Measurements from ENCODE around the gene CIAO3.
"Not testable (repeated sequence)": the region's sequence is repeated elsewhere in the genome, so short reads cannot be mapped to it uniquely, and the experiment has no call there.

The CIAO3 gene

DNA sequence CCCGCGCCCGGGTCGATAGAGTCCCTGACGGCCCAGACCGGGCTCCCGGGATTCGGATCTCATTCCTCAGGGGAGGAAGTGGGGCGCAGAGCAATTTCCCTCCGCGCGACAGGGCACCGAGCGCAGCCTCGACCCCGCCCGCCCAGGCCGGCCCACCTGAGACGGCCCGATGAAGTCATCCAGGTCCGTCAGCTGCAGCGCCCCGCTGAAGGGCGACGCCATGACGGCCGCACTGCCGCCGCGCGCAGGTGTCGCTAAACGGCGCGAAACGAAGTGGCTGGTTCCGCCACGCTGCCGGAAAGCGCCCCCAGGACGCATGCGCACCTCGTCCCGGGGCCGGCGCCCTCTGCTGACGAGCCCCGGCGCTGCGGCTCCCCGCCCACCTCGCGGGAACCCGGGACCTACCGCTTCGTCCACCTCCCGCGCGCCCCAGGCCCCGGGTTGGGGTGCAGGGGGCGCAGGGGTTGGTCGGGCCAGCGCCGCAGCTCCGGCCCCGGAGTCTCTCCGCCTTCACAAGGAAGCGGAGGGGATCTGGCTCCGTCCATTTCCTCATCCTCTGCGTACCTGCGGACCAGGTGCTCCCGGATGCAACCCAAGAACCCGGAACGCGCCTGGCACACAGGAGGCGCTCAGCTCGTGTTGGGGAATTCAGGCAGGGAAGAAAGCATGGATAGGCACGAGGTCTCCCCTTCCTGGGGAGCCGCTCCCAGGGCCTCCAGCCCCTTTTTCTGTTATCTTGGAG lies at the start of gene CIAO3:
Gene CIAO3 (minus strand): TSS at position 234 of the 742 bp plus-strand sequence. CDS start 12 bp downstream, at position 222.
- DNase-seq, result peak; percentile 94

DNA sequence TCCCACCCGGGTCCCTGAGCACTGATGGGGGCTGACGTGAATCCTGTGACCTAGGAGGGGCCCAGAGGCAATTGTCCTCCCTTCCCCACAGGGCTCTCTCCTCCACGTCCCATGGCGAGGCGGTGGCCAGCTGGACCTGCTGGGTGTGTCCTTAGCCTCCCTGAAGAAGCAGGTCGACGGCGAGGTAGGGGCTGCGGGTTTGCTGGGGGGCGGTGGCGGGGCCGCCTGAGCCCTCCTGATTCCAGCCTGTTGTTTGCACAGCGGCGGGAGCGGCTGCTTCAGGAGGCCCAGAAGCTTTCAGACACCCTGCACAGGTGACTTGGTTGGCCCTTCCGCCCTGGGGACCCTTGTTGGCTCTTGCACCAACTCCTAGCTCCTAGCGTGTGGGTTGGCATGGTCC lies 49.3 kb upstream of the CIAO3 start:
- DNase-seq, result no peak
- no peak for ATAC-seq

More for the DNA sequence above, at the start of gene CIAO3:
- ATAC-seq, result peak; percentile 77

- ATAC-seq, result no peak
- no peak for DNase-seq
These were observed 48.5 kb upstream of the CIAO3 start for GRCh38 chr16:789191-789850.

DNA sequence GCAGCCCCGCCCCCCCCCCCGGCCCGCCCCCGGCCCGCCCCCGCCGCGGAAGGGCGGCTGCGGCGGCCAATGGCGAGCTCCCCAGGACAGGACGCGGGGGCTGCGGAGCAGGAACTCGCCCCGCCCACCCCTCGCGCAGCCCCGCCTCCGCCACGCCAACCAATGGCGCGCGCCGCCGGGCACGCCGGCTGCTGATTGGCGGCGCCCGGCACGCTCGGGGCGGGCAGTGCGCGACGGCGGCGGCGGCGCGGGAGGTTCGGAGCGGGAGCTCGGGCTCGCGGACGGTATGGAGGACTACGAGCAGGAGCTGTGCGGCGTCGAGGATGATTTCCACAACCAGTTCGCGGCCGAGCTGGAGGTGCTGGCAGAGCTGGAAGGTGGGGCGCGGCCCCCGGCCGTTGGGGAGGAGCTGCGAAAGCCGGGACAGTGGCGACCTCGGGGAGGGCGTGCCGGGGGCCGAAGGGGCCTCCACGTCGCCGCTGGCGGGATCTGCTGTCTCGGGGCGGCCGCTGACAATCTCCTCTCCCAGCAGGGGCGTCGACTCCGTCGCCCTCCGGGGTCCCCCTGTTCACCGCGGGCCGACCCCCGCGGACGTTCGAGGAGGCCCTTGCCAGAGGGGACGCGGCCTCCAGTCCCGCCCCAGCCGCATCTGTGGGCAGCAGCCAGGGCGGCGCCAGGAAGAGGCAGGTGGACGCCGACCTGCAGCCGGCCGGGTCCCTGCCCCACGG lies 47.8 kb upstream of the CIAO3 start, which contains the start of gene CHTF18:
Gene CHTF18 (plus strand): TSS at position 222 of the 728 bp plus-strand sequence. CDS start 65 bp downstream, at position 287.
- DNase-seq, result peak; percentile 94
- ATAC-seq, result peak; percentile 85

GRCh38 chr16:787978-788398 lies 47.2 kb upstream of the CIAO3 start, which contains the start of gene RPUSD1:
RPUSD1 (minus strand) TSS chr16:788381; CDS start chr16:787737, 644 bp downstream.
- ATAC-seq (peak; percentile 8), DNase-seq (no peak)

GRCh38 chr16:787321-787966 lies 46.6 kb upstream of the CIAO3 start:
- ATAC-seq (no peak), DNase-seq (no peak)

DNA sequence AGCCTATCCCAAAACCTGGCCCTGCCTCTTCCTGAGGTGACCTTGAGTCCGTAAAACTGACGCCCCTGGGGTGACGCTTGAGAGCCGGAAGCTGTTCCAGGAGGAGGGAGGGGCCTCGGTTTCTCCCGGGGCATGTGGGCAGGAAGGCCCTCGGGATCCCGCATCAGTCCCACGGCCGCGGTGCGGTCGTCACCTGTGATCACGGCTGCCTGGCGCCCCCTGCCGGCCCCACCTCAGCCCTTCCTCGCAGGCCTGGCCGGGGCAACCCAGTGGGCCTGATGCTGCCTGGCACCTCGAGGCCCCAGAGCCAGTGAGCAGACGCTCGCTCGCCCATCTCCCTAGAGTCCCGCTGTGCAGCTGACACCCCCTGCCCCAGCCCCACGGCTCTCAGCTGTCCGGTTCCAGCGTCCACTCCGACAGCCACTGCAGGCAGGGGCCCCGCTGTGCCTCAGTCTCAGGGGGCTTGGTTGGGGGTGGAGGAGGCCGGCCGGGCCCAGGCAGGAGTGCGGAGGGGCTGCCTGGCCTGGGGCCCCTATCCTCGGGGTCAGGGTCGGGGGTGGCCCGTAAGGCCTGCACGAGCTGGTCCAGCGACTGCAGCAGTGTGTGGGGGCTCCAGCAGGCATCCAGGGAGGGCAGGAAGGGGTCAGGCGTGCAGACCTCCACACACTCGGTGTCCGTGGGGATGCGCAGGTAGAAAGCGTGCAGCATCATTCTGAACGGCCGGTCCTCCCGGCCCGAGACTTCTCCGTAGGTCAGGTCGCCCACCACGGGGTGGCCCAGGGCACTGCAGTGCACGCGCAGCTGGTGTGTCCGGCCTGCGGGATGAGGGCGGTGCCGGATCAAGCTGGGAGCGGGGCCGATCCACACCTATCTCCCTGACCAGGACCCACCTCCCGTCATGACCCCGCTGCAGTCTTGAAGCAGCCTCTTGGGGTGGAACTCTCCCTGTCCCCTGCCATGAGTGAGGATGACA lies 45.1 kb upstream of the CIAO3 start:
- DNase-seq (peak; percentile 87), ATAC-seq (peak; percentile 21)

DNA sequence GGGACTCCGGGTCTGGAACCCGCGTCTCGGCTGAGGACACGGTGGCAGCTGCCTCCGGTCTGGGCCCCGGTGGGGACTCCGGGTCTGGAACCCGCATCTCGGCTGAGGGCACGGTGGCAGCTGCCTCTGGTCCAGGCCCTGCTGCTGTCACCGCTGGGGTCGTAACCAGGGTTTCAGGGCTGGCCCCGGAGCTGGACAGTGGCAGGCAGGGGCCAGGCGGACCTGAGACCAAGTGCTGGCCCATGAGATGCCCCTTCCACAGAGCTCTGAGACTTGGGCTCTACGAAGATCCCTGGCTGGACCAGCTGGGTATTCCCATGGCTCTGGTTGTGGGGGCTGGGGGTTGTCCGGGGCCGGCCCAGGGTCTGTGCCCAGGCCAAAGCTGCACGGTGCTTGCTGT lies 43.6 kb upstream of the CIAO3 start:
- no peak for ATAC-seq
- no peak for DNase-seq

GRCh38 chr16:783404-784161 lies 42.8 kb upstream of the CIAO3 start:
- DNase-seq (no peak), ATAC-seq (no peak)

DNA sequence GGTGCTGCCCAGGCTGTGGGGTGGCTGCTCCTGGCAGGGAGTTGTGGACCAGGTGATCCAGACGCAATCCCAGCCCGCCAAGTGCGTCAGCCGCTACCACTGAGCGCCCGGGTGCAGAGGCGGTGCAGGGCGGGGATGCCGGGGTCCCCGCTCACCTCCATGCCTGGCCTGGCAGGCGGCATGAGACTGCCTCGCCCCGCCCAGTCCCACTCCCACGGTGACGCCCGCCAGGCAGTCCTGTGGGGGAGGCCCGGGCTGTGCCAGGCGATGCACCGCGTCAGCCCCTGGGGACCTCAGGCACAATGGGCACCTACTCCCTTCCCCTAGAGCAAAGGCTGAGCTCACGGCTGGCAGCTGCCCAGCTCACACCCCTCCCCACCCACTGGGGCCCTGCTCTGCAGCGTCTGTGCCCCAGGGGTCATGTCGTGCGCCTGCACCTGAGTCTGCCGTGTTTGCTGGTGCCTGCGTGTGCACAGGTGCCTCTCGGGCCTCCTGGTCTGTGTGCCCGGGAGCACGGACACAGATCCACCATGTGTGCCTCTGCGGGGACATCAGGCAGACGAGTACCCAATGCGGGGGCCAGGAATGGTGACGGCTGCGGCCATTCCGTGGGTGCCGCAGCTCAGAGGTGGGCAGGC lies 42.1 kb upstream of the CIAO3 start:
- ATAC-seq (no peak), DNase-seq (no peak)

GRCh38 chr16:782258-782657 lies 41.5 kb upstream of the CIAO3 start:
- ATAC-seq (no peak), DNase-seq (no peak)

DNA sequence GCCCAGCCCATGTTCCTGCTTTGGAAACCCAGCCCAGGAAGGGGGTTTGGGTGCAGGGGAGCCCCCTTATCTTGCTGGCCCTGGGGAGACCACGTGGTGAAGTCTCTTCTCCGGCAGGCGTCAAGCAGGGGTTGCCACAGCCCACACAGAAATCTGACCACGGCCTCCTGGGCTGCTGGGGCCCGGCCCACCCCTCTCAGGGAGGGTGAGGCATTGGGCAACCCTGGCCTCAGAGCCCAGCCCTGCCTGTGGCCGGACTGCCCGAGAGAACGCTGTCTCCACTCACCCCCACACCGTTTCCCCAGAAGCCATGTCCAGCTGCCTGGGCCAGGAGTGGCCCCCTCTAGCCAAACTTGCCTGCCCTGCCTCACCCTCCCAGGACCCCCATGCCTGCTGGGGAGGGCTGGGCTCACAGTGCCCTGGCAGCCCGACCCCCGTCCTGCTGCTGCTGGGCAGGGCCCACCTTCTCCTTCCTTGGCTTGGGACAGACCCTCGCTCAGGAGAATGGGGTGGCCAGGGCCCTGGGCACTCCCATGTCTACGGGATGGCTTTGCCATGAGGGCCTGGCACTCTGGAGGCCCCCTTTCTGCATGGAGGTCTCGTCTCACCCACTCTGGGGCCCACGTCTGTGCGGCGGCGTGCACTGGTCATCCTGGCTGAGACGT lies 40.7 kb upstream of the CIAO3 start:
- ATAC-seq, result no peak

DNA sequence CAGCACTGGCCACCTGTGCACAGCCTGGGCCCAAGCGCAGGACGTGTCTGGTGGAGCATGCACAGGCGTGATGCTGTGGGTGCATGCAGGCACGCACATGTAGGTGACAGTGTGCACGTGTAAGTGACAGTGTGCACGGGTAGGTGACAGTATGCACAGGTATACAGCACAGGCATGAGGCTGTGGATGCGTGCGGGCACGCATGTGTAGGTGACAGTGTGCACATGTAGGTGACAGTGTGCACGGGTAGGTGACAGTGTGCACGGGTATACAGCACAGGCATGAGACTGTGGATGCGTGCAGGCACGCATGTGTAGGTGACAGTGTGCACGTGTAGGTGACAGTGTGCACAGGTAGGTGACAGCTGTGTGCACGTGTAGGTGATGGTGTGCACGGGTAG lies 39.5 kb upstream of the CIAO3 start:
- no peak for DNase-seq

More for the DNA sequence above, 40.7 kb upstream of the CIAO3 start:
- no peak for DNase-seq

DNA sequence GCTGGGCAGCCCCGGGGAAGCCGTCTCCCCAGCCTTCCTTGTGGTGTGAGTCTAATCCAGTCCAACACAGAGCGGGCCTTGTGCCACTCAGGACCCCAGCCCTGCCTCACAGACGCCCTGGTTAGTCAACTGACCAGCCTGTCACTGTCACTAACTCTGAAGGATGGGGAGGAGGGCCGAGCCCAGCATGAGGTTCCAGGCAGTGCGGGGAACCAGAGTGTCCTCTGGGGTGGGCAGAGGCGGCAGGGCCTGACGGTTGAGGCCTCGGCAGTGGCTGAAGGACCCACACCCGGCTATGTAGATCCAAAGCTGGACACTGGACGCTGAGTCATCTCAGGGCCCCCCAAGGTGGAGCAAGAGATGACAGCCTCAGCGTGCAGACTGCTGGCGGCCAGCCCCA lies 38.8 kb upstream of the CIAO3 start:
- DNase-seq (no peak), ATAC-seq (no peak)

More for the DNA sequence above, 39.5 kb upstream of the CIAO3 start:
- no peak for ATAC-seq

DNA sequence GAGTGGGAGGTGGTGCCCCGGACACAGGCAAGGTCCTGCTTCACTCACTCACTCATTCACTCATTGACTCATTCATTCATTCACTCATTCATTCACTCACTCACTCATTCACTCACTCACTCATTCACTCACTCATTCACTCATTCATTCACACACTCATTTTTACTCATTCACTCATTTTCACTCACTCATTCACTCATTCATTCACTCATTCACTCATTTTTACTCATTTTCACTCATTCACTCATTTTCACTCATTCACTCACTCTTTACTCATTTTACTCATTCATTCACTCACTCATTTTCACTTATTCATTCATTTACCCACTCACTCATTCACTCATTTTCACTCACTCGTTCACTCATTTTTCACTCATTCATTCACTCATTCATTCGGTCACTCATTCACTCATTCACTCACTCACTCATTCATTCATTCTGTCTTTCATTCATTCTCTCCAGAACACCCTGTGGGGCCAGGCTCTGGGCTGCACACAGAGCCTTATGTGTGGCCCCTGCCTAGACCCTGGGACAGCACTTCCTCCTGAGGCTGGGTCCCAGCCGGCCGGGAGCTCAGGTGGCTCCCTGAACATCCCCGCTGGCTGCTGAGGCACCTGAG lies 38.2 kb upstream of the CIAO3 start:
- ATAC-seq (no peak), DNase-seq (no peak)

DNA sequence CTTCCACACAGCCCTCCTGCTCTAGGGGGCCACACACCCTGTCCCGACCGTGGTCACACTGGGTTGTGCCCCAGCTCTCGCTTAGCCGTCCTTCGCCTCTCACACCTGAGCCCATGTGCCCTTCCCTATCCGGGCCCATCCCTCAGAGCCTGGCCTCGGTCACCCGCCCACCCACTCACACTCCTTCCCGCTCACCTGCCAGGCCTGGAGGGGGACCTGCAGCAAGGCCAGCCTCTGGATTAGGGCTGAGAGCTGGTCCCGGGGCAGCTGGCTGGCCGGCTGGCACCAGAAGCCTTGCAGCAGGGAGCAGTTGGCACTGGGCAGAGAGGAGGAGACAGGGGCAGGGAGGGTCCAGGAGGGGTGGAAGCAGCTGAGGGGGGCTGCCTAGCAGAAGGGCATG lies 37.6 kb upstream of the CIAO3 start:
- ATAC-seq, result no peak
- no peak for DNase-seq

DNA sequence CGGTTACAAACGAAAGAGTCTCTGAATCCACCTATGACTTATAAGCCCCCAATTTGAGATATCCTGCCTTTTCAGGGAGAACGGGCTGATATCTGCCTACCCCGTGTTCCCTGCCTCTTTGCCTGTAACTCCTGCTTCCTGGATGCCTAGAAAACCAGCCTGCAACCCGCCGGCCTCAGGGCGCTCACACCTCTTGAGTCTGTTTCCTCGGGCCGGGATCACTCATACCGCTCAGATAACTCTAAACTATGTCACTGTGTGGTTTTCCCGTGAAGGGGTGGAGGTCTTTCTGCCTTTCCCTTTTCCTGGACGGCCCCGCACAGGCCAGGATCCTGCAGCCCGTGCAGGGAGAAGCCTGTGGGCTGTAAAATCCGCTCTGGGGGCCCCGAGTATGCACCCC lies 37.0 kb upstream of the CIAO3 start:
- no peak for DNase-seq
- ATAC-seq, result no peak

DNA sequence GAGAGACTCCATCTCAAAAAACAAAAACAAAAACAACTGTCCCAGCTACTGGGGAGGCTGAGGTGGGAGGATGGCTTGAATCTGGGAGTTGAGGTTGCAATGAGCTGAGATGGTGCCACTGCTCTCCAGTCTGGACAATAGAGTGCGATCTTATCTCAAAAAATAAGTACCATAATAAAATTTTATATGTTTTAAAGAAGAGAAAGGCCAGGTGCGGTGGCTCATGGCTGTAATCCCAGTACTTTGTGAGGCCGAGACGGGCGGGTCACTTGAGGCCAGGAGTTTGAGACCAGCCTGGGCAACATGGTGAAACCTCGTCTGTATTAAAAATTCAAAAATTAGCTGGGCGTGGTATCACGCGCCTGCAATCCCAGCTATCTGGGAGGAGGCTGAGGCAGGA lies 36.0 kb upstream of the CIAO3 start:
- no peak for DNase-seq
- no peak for ATAC-seq

GRCh38 chr16:776298-776697 lies 35.5 kb upstream of the CIAO3 start:
- ATAC-seq, result not testable (repeated sequence)

More at GRCh38 chr16:776298-776697, 35.5 kb upstream of the CIAO3 start:
- not testable (repeated sequence) for DNase-seq

All from stimulated activated naive CD8-positive, alpha-beta T cell treated with anti-CD3 and anti-CD28 coated beads, Interleukin-15, Interleukin-2, amounts not matched to agents 100 U/mL and 50 U/mL, for 24 hours (primary cell).